Vagina (tissue), 2 donors: ENCODE measurements around the gene HEXIM2. TPM values are rescaled to one million over a fixed set of nuclear protein-coding genes. Genes with fewer than 3 reads are reported as not detected.

Experiments
- DNase-seq, 2 donors: peaks; one replicate each; pipeline ENCODE4 v3.0.0-alpha.2; 2017; ENCODE audit errors: extremely low spot score in 2 of 2
- H3K27ac ChIP-seq: fragments of 200-600 bp; sonication (generic); one replicate; pipeline ENCODE4 v1.5.1; 2019
- H3K27me3 ChIP-seq: fragments of 200-600 bp; sonication (generic); one replicate; pipeline ENCODE4 v1.5.1; 2019
- H3K36me3 ChIP-seq, 2 donors: fragments of 200-600 bp; sonication (generic); one replicate each; pipeline ENCODE4 v1.5.1; 2017 to 2019
- H3K4me1 ChIP-seq: fragments of 200-600 bp; sonication (generic); one replicate; pipeline ENCODE4 v1.5.1; 2019
- H3K4me3 ChIP-seq, 2 donors: fragments of 200-600 bp; sonication (generic); 1 replicate in 1 of 2; 2 replicates in 1 of 2; pipeline ENCODE4 v1.5.1; 2016 to 2019
- H3K9me3 ChIP-seq: fragments of 200-600 bp; sonication (generic); one replicate; pipeline ENCODE4 v1.5.1; 2019
- POLR2A ChIP-seq, 2 donors: fragments of 450-650 bp; IDR thresholded peaks; one replicate each; pipeline ENCODE4 v1.6.1; 2017; ENCODE audit warnings: antibody characterized with exemption in 2 of 2, mild to moderate bottlenecking in 2 of 2, moderate library complexity in 2 of 2
- POLR2AphosphoS5 ChIP-seq, 2 donors: sonication (generic); formaldehyde crosslinking; IDR thresholded peaks; one replicate each; pipeline ENCODE4 v1.9.0; 2017; ENCODE audit warnings: antibody characterized with exemption in 2 of 2, mild to moderate bottlenecking in 2 of 2, low read depth in 1 of 2; ENCODE audit not compliant: insufficient read depth in 1 of 2
- intact Hi-C: fragments of 100-400 bp; cut with DNase I; formaldehyde crosslinking; loops from one replicate; pipeline ENCODE4 v1.15.1; 2023
- total RNA-seq: library from RNA; depleted of rRNA; stranded (reverse); fragments of >200 nt; gene quantifications from one replicate; pipeline ENCODE4 v1.2.3, GENCODE V29; 2016
- TF ChIP-seq, protein P1 (sequence below), 3 experiments: fragments of 450-650 bp in 2 of 3; fragments of 200-600 bp in 1 of 3; sonication (generic) in 1 of 3; IDR thresholded peaks; one replicate each; pipeline ENCODE4 v1.5.1; 2017 to 2019; ENCODE audit warnings: antibody characterized with exemption in 3 of 3, mild to moderate bottlenecking in 2 of 3, moderate library complexity in 2 of 3

The HEXIM2 gene
- total RNA-seq, 1 donor from 2014 or later: 9.8 TPM

DNA sequence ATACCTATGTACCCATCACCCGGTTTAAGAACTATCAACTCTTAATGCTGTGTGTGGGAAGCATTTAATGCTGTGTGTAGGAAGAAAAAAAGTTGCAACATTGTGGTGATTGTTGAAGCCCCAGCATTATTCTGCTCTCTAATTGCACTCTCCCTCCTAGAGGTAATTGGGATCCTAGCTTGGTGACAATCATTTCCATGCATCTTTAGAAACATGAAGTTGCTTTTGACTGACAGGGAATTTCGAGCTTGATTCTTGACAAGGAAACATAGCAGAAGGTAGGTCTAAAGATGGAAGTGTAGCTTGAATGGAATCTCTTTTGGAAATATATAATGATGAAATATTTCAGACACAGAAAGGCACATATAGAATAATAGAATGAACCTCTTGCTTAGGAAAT lies 27.3 kb downstream of the HEXIM2 start:
- no peak for DNase-seq
- Histone ChIP-seq H3K36me3 (no peaks in the 10 kb centered on the region), H3K27ac (no peak overlapping the region), H3K4me3 (no peak overlapping the region), H3K9me3 (no peaks in the 10 kb centered on the region), H3K27me3 (no peaks in the 10 kb centered on the region), H3K4me1 (no peaks in the 10 kb centered on the region)
- TF ChIP-seq POLR2A (IDR thresholded peaks at IDR 0.05) (no peak), POLR2AphosphoS5 (IDR thresholded peaks at IDR 0.05; ENCODE audit: insufficient read depth in 1 of 2, low read depth in 1 of 2) (no peak)
- TF ChIP-seq, protein P1, sequence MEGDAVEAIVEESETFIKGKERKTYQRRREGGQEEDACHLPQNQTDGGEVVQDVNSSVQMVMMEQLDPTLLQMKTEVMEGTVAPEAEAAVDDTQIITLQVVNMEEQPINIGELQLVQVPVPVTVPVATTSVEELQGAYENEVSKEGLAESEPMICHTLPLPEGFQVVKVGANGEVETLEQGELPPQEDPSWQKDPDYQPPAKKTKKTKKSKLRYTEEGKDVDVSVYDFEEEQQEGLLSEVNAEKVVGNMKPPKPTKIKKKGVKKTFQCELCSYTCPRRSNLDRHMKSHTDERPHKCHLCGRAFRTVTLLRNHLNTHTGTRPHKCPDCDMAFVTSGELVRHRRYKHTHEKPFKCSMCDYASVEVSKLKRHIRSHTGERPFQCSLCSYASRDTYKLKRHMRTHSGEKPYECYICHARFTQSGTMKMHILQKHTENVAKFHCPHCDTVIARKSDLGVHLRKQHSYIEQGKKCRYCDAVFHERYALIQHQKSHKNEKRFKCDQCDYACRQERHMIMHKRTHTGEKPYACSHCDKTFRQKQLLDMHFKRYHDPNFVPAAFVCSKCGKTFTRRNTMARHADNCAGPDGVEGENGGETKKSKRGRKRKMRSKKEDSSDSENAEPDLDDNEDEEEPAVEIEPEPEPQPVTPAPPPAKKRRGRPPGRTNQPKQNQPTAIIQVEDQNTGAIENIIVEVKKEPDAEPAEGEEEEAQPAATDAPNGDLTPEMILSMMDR (IDR thresholded peaks at IDR 0.05): no peak
- intact Hi-C loops: no loop called here

GRCh38 chr17:45190503-45191255 lies 29.0 kb downstream of the HEXIM2 start:
- no peak for DNase-seq
- Histone ChIP-seq H3K36me3 (no peaks in the 10 kb centered on the region), H3K9me3 (no peaks in the 10 kb centered on the region), H3K27me3 (no peaks in the 10 kb centered on the region), H3K27ac (no peak overlapping the region), H3K4me3 (no peak overlapping the region), H3K4me1 (no peaks in the 10 kb centered on the region)
- intact Hi-C loops: loop anchor here (10.0 kb wide), 1 partner anchor 266 kb away; no protein-coding TSS in a partner anchor
- no peak for TF ChIP-seq POLR2AphosphoS5 (IDR thresholded peaks at IDR 0.05; ENCODE audit: insufficient read depth in 1 of 2, low read depth in 1 of 2)
- TF ChIP-seq, protein P1 (IDR thresholded peaks at IDR 0.05): no peak
- TF ChIP-seq POLR2A (IDR thresholded peaks at IDR 0.05): no peak

- H3K9me3 ChIP-seq: no peaks in the 10 kb centered on the region
- H3K4me3 ChIP-seq: no peak overlapping the region
- no peaks in the 10 kb centered on the region for H3K36me3 ChIP-seq
- peaks cover 19% of the 10 kb centered on the region for H3K4me1 ChIP-seq
- intact Hi-C loops: loop anchor here (5.0 to 10.0 kb wide), 2 partner anchors 58 to 271 kb away; partner anchors contain the start of gene ACBD4
- no peak overlapping the region for H3K27ac ChIP-seq
- TF ChIP-seq POLR2AphosphoS5 (IDR thresholded peaks at IDR 0.05; ENCODE audit: insufficient read depth in 1 of 2, low read depth in 1 of 2) (no peak), POLR2A (IDR thresholded peaks at IDR 0.05) (no peak)
- H3K27me3 ChIP-seq: no peaks in the 10 kb centered on the region
- DNase-seq: no peak
These were observed 33.7 kb downstream of the HEXIM2 start for GRCh38 chr17:45195424-45195823.

DNA sequence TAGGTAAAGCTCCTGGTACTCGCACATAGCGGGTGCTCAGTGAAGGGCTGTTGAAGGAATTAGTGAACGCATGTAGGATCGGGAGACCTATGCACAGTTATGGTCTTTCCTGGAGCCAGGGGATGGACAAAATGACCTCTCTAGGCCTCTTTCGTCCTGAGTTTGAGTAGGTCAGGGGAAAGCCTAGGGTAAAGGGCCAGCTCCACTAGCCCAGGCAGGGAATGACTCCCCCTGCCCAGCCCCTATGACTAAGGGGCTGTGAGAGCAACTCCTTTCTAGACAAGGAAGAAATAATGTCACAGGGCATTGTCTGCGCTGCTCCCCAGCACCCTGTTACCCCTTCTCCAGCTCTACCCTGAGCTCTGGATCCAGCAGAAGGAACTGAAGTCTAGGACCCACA lies 35.4 kb downstream of the HEXIM2 start:
- TF ChIP-seq, protein P1 (IDR thresholded peaks at IDR 0.05): no peak
- TF ChIP-seq POLR2A (IDR thresholded peaks at IDR 0.05) (no peak), POLR2AphosphoS5 (IDR thresholded peaks at IDR 0.05; ENCODE audit: insufficient read depth in 1 of 2, low read depth in 1 of 2) (no peak)
- Histone ChIP-seq H3K27ac (peak overlapping the region; percentile 75), H3K27me3 (no peaks in the 10 kb centered on the region), H3K4me3 (no peak overlapping the region), H3K4me1 (peaks cover 33% of the 10 kb centered on the region), H3K36me3 (no peaks in the 10 kb centered on the region), H3K9me3 (no peaks in the 10 kb centered on the region)
- intact Hi-C loops: loop anchor here (5.0 to 10.0 kb wide), 2 partner anchors 60 to 272 kb away; partner anchors contain the start of gene ACBD4
- no peak for DNase-seq

DNA sequence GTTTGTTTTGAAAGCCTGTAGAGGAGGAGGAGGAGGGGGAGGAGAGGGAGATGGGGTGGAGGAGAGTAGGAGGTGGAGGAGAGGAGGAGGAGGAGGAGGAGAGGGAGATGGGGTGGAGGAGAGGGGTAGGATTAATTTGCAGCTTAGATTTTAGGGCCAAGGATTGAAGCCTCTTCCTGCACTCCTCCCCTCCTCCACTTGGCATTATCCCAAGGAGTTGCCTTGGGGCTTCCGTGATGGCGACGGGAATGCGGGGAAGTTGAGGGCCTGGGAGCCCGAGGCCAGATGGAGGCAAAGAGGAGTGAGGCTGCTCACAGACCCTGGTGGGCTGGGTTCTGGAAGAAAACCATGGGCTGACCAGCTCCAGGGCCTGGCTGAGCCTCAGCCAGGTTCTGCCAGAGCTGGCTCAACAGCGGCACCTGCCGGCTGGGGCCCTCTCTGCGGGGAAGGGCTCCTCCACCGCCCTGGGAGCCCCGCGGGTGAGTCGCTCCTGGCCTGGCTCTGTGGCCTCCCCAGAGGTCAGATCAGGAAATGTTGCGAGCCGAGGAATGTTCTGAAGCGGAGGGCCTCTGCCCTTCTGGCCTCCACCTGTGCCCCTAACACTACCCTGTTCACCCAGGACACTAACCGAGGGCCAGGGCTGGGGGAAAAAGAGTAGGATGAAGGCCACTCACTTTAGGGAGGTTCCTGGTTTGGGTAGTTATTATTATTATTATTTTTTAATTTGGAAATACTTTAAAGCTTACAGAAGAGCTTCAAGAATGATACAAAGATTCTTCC lies 36.1 kb downstream of the HEXIM2 start:
- Histone ChIP-seq H3K4me3 (no peak overlapping the region), H3K27me3 (no peaks in the 10 kb centered on the region), H3K36me3 (no peaks in the 10 kb centered on the region), H3K27ac (peak overlapping the region; percentile 75), H3K4me1 (peaks cover 33% of the 10 kb centered on the region), H3K9me3 (no peaks in the 10 kb centered on the region)
- TF ChIP-seq POLR2A (IDR thresholded peaks at IDR 0.05) (no peak), POLR2AphosphoS5 (IDR thresholded peaks at IDR 0.05; ENCODE audit: insufficient read depth in 1 of 2, low read depth in 1 of 2) (peak; percentile 59 to 80)
- TF ChIP-seq, protein P1 (IDR thresholded peaks at IDR 0.05): peak; percentile 83 to 99 (median 99)
- intact Hi-C loops: loop anchor here (5.0 to 10.0 kb wide), 2 partner anchors 60 to 273 kb away; partner anchors contain the start of gene ACBD4
- no peak for DNase-seq
